K562 (cell line): ENCODE results near the gene TLCD1. TPM values are rescaled to one million over a fixed set of nuclear protein-coding genes. Genes with fewer than 3 reads are reported as not detected.
A peak's percentile ranks its signal among the peaks of the same experiment; 100 is the strongest.

Experiments used
- PML ChIP-seq: IDR thresholded peaks from 2 replicates; pipeline ENCODE4 v1.6.1; 2012; ENCODE audit warnings: low read length, inconsistent platforms
- RBM22 ChIP-seq: fragments of 200-400 bp; formaldehyde crosslinking; IDR thresholded peaks from 2 replicates; pipeline ENCODE4 v1.6.1; 2018; ENCODE audit warnings: low read length, low read depth; ENCODE audit not compliant: poor library complexity, severe bottlenecking
- SMARCA4 ChIP-seq: fragments of 450-650 bp; IDR thresholded peaks from 2 replicates; pipeline ENCODE4 v1.6.1; 2016
- ZBTB7A ChIP-seq: IDR thresholded peaks from 2 replicates; pipeline ENCODE4 v1.6.1; 2011; ENCODE audit warnings: low read depth, mild to moderate bottlenecking, low read length, moderate library complexity, borderline replicate concordance; ENCODE audit not compliant: control insufficient read depth
- ZNF347 ChIP-seq: fragments of 450-650 bp; formaldehyde crosslinking; IDR thresholded peaks from 2 replicates; pipeline ENCODE4 v1.4.0; 2020; ENCODE audit warnings: low read depth, mild to moderate bottlenecking, moderate library complexity
- ZNF76 ChIP-seq: fragments of 250-450 bp; sonication (Bioruptor Pico); IDR thresholded peaks from 2 replicates; pipeline ENCODE4 v1.4.0; 2020; ENCODE audit warnings: mild to moderate bottlenecking, moderate library complexity, borderline replicate concordance
- polyA plus RNA-seq, 8 experiments: library from polyadenylated mRNA; depleted of rRNA in 4 of 8; stranded (reverse) in 5 of 8; unstranded in 3 of 8; fragments of >200 nt; fragmentation: Nextera tagmentation in 2 of 8; fragmentation: Illumina TruSeq in 1 of 8; extraction: Ambion mirVana in 2 of 8; extraction: Trizol in 1 of 8; gene quantifications; 2 replicates each; pipeline versions ENCODE4 v1.2.1 to v1.2.3, GENCODE V29; 2011 to 2014; ENCODE audit warnings: inconsistent platforms in 1 of 8, missing spikeins in 1 of 8
- total RNA-seq, 7 experiments: library from RNA; depleted of rRNA in 6 of 7; stranded (reverse); fragments of >200 nt in 6 of 7; fragmentation: Illumina TruSeq in 2 of 7; extraction: Trizol in 2 of 7; gene quantifications; 2 replicates each; pipeline versions ENCODE4 v1.2.1 to v1.2.3, GENCODE V29; 2011 to 2021; ENCODE audit warnings: low replicate concordance in 1 of 7
- TF ChIP-seq, protein P1 (sequence below): fragments of 200-800 bp; sonication (Bioruptor generic); IDR thresholded peaks from 2 replicates; pipeline ENCODE4 v1.6.1; 2017; ENCODE audit warnings: missing genetic modification characterization, missing compliant biosample characterization
- TF ChIP-seq, protein P2 (sequence below): IDR thresholded peaks from 2 replicates; pipeline ENCODE4 v1.6.1; 2014; ENCODE audit warnings: antibody characterized with exemption
- TF ChIP-seq, protein P3 (sequence below): sonication (generic); formaldehyde crosslinking; IDR thresholded peaks from 2 replicates; pipeline ENCODE4 v1.8.0; 2022; ENCODE audit warnings: mild to moderate bottlenecking, missing genetic modification reagents
- TF ChIP-seq, protein P4 (sequence below): sonication (generic); formaldehyde crosslinking; IDR thresholded peaks from 2 replicates; pipeline ENCODE4 v1.8.0; 2023; ENCODE audit warnings: mild to moderate bottlenecking, missing genetic modification reagents
- TF ChIP-seq, protein P5 (sequence below): fragments of 250-450 bp; sonication (Bioruptor Pico); IDR thresholded peaks from 2 replicates; pipeline ENCODE4 v1.4.0; 2020; ENCODE audit warnings: borderline replicate concordance
- TF ChIP-seq, protein P6 (sequence below): sonication (generic); formaldehyde crosslinking; IDR thresholded peaks from 2 replicates; pipeline ENCODE4 v1.8.0; 2022; ENCODE audit warnings: missing genetic modification reagents, mild to moderate bottlenecking, borderline replicate concordance

TLCD1 gene
- total and polyA plus RNA-seq, 9 of the 15 experiments (the other 6 are each of a cell fraction or from before 2014, with no cell fraction given), result 6.8 to 37.7 (median 21.7) TPM

- TF ChIP-seq, protein P1, sequence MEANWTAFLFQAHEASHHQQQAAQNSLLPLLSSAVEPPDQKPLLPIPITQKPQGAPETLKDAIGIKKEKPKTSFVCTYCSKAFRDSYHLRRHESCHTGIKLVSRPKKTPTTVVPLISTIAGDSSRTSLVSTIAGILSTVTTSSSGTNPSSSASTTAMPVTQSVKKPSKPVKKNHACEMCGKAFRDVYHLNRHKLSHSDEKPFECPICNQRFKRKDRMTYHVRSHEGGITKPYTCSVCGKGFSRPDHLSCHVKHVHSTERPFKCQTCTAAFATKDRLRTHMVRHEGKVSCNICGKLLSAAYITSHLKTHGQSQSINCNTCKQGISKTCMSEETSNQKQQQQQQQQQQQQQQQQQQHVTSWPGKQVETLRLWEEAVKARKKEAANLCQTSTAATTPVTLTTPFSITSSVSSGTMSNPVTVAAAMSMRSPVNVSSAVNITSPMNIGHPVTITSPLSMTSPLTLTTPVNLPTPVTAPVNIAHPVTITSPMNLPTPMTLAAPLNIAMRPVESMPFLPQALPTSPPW, result peak; percentile 42; the same call in 1 of the 2 replicates
- TF ChIP-seq, protein P2, sequence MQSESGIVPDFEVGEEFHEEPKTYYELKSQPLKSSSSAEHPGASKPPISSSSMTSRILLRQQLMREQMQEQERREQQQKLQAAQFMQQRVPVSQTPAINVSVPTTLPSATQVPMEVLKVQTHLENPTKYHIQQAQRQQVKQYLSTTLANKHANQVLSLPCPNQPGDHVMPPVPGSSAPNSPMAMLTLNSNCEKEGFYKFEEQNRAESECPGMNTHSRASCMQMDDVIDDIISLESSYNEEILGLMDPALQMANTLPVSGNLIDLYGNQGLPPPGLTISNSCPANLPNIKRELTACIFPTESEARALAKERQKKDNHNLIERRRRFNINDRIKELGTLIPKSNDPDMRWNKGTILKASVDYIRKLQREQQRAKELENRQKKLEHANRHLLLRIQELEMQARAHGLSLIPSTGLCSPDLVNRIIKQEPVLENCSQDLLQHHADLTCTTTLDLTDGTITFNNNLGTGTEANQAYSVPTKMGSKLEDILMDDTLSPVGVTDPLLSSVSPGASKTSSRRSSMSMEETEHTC, result no peak
- TF ChIP-seq, protein P3, sequence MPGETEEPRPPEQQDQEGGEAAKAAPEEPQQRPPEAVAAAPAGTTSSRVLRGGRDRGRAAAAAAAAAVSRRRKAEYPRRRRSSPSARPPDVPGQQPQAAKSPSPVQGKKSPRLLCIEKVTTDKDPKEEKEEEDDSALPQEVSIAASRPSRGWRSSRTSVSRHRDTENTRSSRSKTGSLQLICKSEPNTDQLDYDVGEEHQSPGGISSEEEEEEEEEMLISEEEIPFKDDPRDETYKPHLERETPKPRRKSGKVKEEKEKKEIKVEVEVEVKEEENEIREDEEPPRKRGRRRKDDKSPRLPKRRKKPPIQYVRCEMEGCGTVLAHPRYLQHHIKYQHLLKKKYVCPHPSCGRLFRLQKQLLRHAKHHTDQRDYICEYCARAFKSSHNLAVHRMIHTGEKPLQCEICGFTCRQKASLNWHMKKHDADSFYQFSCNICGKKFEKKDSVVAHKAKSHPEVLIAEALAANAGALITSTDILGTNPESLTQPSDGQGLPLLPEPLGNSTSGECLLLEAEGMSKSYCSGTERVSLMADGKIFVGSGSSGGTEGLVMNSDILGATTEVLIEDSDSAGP, result no peak
- TF ChIP-seq ZNF76 (no peak), ZNF347 (CRISPR knock-in tag) (no peak), ZBTB7A (peak; percentile 59), SMARCA4 (no peak), PML (peak; percentile 41; the same call in 1 of the 2 replicates), RBM22 (peak; percentile 65)
- TF ChIP-seq, protein P4, sequence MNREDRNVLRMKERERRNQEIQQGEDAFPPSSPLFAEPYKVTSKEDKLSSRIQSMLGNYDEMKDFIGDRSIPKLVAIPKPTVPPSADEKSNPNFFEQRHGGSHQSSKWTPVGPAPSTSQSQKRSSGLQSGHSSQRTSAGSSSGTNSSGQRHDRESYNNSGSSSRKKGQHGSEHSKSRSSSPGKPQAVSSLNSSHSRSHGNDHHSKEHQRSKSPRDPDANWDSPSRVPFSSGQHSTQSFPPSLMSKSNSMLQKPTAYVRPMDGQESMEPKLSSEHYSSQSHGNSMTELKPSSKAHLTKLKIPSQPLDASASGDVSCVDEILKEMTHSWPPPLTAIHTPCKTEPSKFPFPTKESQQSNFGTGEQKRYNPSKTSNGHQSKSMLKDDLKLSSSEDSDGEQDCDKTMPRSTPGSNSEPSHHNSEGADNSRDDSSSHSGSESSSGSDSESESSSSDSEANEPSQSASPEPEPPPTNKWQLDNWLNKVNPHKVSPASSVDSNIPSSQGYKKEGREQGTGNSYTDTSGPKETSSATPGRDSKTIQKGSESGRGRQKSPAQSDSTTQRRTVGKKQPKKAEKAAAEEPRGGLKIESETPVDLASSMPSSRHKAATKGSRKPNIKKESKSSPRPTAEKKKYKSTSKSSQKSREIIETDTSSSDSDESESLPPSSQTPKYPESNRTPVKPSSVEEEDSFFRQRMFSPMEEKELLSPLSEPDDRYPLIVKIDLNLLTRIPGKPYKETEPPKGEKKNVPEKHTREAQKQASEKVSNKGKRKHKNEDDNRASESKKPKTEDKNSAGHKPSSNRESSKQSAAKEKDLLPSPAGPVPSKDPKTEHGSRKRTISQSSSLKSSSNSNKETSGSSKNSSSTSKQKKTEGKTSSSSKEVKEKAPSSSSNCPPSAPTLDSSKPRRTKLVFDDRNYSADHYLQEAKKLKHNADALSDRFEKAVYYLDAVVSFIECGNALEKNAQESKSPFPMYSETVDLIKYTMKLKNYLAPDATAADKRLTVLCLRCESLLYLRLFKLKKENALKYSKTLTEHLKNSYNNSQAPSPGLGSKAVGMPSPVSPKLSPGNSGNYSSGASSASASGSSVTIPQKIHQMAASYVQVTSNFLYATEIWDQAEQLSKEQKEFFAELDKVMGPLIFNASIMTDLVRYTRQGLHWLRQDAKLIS, result no peak; the same call in 1 of the 2 replicates
- TF ChIP-seq, protein P5, sequence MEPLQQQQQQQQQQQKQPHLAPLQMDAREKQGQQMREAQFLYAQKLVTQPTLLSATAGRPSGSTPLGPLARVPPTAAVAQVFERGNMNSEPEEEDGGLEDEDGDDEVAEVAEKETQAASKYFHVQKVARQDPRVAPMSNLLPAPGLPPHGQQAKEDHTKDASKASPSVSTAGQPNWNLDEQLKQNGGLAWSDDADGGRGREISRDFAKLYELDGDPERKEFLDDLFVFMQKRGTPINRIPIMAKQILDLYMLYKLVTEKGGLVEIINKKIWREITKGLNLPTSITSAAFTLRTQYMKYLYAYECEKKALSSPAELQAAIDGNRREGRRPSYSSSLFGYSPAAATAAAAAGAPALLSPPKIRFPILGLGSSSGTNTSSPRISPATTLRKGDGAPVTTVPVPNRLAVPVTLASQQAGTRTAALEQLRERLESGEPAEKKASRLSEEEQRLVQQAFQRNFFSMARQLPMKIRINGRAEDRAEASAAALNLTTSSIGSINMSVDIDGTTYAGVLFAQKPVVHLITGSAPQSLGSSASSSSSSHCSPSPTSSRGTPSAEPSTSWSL (CRISPR knock-in tag), result no peak
- TF ChIP-seq, protein P6, sequence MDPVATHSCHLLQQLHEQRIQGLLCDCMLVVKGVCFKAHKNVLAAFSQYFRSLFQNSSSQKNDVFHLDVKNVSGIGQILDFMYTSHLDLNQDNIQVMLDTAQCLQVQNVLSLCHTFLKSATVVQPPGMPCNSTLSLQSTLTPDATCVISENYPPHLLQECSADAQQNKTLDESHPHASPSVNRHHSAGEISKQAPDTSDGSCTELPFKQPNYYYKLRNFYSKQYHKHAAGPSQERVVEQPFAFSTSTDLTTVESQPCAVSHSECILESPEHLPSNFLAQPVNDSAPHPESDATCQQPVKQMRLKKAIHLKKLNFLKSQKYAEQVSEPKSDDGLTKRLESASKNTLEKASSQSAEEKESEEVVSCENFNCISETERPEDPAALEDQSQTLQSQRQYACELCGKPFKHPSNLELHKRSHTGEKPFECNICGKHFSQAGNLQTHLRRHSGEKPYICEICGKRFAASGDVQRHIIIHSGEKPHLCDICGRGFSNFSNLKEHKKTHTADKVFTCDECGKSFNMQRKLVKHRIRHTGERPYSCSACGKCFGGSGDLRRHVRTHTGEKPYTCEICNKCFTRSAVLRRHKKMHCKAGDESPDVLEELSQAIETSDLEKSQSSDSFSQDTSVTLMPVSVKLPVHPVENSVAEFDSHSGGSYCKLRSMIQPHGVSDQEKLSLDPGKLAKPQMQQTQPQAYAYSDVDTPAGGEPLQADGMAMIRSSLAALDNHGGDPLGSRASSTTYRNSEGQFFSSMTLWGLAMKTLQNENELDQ, result no peak
These were observed 19.1 kb upstream of the TLCD1 start (continued) for GRCh38 chr17:28744972-28745785.
